ENCODE measurements around the gene ITGB8. TPM values are rescaled to one million over a fixed set of nuclear protein-coding genes. Genes with fewer than 3 reads are reported as not detected.
A peak's percentile ranks its signal among the peaks of the same experiment; 100 is the strongest.

The ITGB8 gene
- total and polyA plus RNA-seq, 9 of the 15 experiments (the other 6 are each of a cell fraction or from before 2014, with no cell fraction given), result under 0.01 to 0.03 (median 0.02) TPM; not detected in 6

DNA sequence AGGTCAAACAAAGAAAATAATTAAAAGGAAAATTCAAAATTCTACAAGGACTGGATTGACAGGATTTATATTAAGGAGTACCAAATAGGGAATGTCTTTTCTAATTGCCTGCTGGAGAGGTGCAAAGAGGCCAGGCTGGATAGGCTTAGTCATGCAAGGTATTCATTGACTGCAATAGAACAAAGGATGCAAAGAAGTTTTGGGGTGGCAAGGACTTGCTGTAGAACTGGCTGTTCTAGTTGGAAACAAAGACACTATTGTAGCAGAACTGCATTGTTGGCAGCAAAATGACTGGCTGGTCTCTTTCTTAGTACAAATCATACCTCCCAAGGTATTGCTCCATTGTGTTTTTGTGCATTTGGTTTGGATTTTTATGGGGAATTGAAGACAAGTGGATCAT lies 10.1 kb downstream of the ITGB8 start (continued):
- TF ChIP-seq, protein P1, sequence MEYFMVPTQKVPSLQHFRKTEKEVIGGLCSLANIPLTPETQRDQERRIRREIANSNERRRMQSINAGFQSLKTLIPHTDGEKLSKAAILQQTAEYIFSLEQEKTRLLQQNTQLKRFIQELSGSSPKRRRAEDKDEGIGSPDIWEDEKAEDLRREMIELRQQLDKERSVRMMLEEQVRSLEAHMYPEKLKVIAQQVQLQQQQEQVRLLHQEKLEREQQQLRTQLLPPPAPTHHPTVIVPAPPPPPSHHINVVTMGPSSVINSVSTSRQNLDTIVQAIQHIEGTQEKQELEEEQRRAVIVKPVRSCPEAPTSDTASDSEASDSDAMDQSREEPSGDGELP (CRISPR knock-in tag; IDR thresholded peaks at IDR 0.05; ENCODE audit: borderline replicate concordance), result no peak
- TF ChIP-seq ASH1L (IDR thresholded peaks at IDR 0.05; ENCODE audit: borderline replicate concordance, low read depth, partially characterized antibody) (no peak), FUS (optimal IDR thresholded peaks at IDR 0.05; ENCODE audit: low read depth, low read length) (no peak), CHCHD3 (CRISPR knock-in tag; IDR thresholded peaks at IDR 0.05) (no peak)
- TF ChIP-seq, protein P2, sequence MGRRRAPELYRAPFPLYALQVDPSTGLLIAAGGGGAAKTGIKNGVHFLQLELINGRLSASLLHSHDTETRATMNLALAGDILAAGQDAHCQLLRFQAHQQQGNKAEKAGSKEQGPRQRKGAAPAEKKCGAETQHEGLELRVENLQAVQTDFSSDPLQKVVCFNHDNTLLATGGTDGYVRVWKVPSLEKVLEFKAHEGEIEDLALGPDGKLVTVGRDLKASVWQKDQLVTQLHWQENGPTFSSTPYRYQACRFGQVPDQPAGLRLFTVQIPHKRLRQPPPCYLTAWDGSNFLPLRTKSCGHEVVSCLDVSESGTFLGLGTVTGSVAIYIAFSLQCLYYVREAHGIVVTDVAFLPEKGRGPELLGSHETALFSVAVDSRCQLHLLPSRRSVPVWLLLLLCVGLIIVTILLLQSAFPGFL (CRISPR knock-in tag; IDR thresholded peaks at IDR 0.05), result no peak
- TF ChIP-seq, protein P3, sequence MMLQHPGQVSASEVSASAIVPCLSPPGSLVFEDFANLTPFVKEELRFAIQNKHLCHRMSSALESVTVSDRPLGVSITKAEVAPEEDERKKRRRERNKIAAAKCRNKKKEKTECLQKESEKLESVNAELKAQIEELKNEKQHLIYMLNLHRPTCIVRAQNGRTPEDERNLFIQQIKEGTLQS (IDR thresholded peaks at IDR 0.05), result no peak
- TF ChIP-seq, protein P3 (CRISPR knock-in tag; conservative IDR thresholded peaks at IDR 0.05), result no peak

DNA sequence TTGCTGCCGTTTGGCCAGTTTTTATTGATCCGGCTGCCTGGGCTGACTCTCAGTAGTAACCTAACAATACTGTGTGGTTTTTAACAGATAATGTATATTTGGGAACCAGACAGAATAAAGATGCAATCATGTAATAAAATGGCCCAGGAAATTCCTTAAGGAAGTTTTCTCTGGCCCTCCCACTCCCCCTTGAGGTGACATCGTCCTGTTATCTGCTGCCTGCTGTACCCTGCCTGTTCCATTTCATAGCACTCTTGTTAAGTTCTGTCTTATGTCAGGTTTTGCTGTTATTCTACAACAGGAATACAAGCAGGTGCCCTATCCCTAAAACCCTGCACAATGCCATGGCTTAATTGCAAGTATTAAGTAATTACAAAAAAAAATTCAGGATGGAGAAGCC lies 12.5 kb downstream of the ITGB8 start:
- Histone ChIP-seq H3K9me1 (ENCODE audit: control insufficient read depth, insufficient read depth, low read length) (no peaks in the 10 kb centered on the region), H3K79me2 (ENCODE audit: control insufficient read depth, insufficient read depth, low read length) (no peaks in the 10 kb centered on the region), H3K4me2 (ENCODE audit: insufficient read depth, low read length) (no peak overlapping the region), H3K4me3 (no peak overlapping the region), H4K20me1 (replicated peaks; ENCODE audit: control insufficient read depth, insufficient read depth, low read length) (no peaks in the 10 kb centered on the region), H3K36me3 (ENCODE audit: control insufficient read depth, insufficient read depth, low read length) (no peaks in the 10 kb centered on the region), H3K27ac (ENCODE audit: extremely low read depth, low read depth, low read length) (no peak overlapping the region), H3K9ac (ENCODE audit: insufficient read depth in 1 of 2, low read depth in 2 of 2, low read length in 2 of 2) (no peak overlapping the region), H2AFZ (ENCODE audit: low read depth, low read length) (no peak overlapping the region), H3K27me3 (ENCODE audit: control insufficient read depth in 2 of 2, insufficient read depth in 2 of 2, low read length in 2 of 2) (peaks cover 0 to 3% of the 10 kb centered on the region in 2 experiments; a peak in 1 of 5 replicates), H3K4me1 (replicated peaks in 1 of 2; ENCODE audit: control insufficient read depth in 2 of 2, insufficient read depth in 2 of 2, low read length in 2 of 2) (no peaks in the 10 kb centered on the region), H3K9me3 (replicated peaks; ENCODE audit: control insufficient read depth, insufficient read depth, low read depth, low read length) (no peaks in the 10 kb centered on the region)
- intact Hi-C loops (cut with micrococcal nuclease), result loop anchor here (10.0 kb wide), 1 partner anchor 358 kb away; no protein-coding TSS in a partner anchor
- CTCF ChIA-PET (ENCODE audit: low intra/inter-chr PET ratio), result interaction anchor here (1.6 kb wide), 1 partner anchor 185 kb away, joined by 5 read pairs; no protein-coding TSS in a partner anchor
- no TSS peak for BruUV-seq (replicated peaks)
- DNase-seq (ENCODE audit: extremely low read depth in 1 of 4, low spot score in 3 of 4) (peak in 1 of 4 experiments; percentile 7), FAIRE-seq (peak; percentile 19), ATAC-seq (peak; percentile 61; the same call in 2 of the 3 replicates)
- POLR2A ChIA-PET, result no interaction called here
- in situ Hi-C loops (cut with MboI), result loop anchor here (25.0 kb wide), 1 partner anchor 581 kb away; the partner anchor contains the start of gene TMEM196
- 5% methylated on average over 3 of the region's 3 CpGs for WGBS (ENCODE audit: insufficient coverage, low coverage, missing lambda C conversion rate)
- TF ChIP-seq ZNF696 (CRISPR knock-in tag; conservative IDR thresholded peaks at IDR 0.05), result no peak
- peak; percentile 42 to 64 for TF ChIP-seq RAD21 (CRISPR knock-in tag; conservative IDR thresholded peaks at IDR 0.05 in 1 of 2, IDR thresholded peaks at IDR 0.05 in 1 of 2)
